ENCODE data around the gene XG.
"Not testable (repeated sequence)": the region's sequence is repeated elsewhere in the genome, so short reads cannot be mapped to it uniquely, and the experiment has no call there.

Gene XG, protein sequence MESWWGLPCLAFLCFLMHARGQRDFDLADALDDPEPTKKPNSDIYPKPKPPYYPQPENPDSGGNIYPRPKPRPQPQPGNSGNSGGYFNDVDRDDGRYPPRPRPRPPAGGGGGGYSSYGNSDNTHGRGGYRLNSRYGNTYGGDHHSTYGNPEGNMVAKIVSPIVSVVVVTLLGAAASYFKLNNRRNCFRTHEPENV

DNA sequence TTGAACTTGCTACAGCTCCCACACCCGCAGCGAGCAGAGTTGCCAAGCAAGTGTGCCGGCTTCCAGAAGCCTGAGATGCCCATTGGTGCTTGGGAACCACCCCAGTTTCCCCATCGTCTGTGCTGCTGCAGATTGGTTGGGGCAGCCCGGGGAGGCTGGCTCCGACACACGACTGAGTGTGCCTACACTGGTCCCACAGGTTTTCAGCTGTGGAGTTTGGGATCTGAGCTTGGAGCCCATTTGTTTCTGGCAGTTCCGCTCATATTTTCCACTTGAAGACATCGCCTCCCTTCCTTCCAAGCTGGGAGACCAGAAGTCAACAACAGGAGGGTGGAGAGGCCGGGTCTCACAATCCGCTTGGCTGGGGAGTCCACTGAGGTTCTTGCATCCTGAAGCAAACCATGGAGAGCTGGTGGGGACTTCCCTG lies at the start of gene XG:
XG (plus strand) TSS at position 167 of the 427 bp plus-strand sequence; CDS start at position 402, 235 bp downstream.
- DNase-seq: not testable (repeated sequence)

DNA sequence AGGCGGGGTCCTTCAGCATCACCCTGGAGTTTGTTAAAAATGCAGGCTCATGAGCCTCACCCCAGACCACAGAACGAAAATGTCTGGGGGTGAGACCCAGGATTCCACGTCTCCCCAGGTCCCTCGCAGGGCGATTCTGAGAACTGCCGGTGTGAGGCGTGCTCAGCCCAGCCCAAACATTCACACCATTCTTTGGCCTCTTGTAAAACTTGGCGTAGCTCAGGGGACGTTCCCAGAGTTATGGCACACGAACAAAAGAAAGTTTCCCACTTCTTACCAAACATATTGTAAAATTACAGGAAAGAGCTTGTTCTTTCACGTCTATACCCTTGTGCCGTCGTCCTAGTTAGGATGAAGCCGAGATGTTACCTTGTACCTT lies 47.9 kb upstream of the XG start:
- DNase-seq: no peak

DNA sequence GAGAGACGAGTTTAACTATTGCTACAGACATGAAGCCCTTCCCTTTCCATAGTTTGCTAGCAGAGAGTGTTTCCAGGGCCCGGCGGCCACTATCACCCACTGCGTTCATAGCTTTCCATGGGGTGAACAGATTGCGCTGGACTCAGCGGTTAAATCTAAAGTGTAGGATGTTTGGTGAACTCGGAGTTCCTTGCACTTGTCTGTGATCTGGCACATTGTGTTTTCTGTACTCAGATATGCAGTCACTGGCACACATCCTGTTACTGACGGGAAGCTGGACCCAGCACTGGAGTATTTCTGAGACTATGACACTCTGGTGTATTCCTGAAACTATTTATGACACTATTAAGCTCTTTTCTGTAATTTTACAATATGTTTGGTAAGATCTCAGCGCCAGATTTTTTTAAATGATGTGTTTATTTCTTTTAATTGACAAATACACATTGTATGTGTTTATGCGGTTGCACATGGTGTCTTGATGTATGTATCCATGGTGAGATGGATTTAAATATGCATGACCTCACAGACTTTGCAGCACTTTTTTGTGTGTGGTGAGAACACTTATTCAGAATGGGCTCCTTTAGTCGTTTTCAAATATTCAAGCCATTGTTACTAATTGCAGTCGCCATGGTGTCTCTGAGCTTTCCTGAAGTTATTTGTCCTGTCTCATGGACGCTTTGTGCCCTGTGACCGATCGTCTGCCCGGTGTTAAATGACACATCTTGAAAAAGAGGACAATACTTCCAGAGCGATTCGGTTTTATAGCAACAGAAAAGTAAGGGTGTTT lies 46.6 kb upstream of the XG start:
- DNase-seq: no peak

DNA sequence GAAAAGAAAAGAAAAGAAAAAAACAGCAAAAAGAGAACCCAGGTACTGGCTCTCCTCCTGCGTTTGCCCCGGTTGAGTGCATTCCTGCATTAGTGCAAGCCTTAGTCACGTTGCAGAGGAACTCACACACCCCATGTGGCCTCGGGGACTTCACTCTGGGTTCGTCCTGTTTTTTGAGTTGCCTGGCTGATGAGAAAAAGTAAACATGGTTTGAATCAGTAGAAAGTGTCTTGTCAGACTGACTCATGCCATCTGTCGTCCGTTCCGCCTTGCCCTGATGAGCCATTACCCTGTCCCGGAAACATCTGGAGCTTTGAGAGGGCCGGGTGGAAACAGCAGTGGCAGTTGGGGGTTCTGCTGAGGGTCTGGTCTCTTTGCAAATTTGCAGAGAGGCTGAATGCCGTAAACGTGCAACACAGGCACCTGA lies 44.5 kb upstream of the XG start:
- DNase-seq: no peak

DNA sequence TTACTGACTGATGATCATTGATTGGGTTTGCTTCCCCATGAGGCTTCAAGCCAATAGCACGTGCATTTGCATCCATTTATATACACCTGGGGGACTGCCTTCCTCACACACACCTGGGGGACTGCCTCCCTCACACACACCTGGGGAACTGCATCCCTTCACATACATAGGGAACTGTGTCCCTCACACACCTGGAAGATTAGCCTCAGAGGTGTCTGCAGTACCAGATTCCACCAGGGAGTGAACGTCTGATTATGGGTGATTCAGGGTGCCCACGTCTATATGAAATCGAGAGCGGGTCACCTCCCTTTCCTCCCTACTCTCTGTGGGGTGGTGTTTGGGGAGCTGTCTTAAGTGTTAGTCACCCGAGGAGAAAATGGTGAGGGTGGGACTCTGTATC lies 43.8 kb upstream of the XG start:
- no peak for DNase-seq

DNA sequence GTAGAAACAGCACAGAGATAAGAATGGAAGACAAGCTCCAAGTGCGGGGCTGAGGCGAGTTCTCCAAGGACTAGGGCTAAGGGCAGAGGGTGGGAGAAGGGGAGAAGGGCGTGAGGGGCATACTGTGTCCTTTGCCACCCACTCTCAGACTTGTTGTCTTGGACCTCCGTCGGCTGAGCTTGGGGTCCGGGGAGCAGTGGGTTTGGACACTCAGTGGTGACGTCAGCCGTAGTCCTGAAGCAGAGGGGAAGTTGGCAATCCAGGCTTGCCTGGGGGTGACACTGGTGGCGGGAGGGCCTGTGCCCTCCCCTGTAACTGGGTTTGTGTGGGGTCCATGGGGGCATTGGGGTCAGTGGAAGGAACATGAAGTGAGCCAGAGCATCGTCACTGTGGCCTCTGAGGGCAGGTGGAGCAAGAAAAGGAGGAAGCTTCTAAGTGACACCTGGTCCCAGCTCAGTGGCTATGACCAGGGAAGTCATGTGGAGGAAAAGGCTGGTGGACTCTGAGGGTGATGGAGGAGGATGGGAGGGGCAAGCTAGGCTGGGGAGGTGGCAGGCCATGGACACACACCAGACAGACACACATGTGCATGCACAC lies 43.1 kb upstream of the XG start:
- DNase-seq: no peak

DNA sequence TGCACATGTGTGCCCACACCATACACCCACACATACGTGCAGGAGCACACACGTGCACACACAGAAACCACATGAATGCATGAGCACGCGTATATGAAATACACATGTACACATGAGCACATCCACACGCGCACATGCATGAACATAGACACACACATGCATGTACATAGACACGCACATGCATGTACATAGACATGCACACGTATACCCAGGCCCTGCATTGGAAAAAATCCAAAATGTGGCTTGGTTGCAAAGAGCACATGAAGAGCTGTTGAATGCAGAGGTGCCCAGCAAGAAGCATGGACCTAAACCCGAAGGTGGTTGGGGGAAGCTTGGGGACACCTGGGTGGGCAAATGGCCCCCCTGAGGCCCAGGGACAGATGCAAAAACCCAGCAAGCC lies 42.3 kb upstream of the XG start:
- no peak for DNase-seq

DNA sequence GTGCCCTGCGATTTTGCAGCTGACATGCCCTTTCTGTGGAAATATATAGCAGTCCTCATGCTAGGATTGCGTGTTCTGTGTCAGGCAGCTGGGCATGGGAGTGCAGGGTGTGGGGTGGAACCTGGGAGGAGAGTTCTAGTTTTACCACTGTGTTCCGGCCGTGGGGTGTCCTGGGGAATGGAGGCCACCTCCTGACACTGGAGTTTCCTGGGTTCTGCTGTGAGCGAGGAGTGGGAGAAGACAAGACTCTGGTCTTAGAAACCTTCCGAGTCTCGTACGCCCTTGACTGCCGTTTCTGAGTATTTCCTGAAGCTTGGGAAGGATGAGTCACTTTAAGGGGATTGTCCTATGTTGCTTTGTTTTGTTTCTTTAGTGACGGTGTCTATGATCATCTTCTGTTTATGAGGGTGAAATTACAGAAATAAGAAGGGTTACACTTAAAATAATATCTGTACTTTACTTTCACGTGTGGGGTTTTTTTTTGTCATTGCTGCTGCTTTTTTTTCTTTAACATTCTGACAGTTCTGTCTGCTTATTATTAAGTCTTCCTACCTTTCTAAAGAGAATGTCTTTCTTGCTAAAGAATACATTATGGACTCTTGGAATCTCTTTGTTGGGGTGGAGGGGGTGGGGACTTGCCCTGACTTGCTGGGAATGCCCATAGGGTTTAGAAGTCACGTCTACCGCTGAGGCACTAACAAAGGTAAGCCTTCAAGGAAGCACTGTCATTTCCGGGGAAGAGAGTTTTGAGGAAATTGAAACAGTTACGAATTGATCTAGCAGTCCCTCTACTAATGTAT lies 41.6 kb upstream of the XG start:
- no peak for DNase-seq

DNA sequence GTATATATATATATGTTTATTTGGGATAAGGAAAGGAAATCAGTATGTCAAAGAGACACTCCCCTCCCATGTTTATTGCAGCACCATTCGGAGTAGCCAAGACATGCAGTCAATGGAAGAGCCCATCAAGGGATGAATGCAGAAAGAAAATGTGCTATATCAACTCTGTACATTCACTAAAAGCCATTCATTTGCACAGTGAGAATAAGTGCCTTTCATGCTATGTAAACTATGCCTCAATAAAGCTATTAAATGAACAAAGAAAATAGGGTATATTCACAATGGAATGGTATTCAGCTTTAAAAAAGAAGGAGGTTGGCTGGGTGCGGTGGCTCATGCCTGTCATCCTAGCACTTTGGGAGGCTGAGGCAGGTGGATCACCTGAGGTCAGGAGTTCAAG lies 40.4 kb upstream of the XG start:
- DNase-seq: no peak

DNA sequence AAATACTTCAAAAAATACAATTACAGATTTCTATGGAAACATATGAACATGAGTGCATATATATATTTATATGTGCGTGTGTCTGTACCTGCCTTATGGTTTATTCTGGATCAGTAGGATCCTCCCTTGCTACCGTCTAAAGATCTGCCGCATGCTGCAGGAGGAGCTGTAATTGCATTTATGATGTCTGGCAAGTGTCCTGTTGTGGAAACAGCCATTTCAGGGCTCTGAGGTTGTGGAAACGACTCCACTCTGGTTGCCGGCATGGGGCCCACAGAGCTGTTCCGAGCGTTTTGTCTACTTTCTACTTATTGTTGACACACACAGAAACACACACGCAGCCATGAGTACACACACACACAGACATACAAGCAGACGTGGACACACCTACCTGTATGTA lies 39.4 kb upstream of the XG start:
- no peak for DNase-seq

DNA sequence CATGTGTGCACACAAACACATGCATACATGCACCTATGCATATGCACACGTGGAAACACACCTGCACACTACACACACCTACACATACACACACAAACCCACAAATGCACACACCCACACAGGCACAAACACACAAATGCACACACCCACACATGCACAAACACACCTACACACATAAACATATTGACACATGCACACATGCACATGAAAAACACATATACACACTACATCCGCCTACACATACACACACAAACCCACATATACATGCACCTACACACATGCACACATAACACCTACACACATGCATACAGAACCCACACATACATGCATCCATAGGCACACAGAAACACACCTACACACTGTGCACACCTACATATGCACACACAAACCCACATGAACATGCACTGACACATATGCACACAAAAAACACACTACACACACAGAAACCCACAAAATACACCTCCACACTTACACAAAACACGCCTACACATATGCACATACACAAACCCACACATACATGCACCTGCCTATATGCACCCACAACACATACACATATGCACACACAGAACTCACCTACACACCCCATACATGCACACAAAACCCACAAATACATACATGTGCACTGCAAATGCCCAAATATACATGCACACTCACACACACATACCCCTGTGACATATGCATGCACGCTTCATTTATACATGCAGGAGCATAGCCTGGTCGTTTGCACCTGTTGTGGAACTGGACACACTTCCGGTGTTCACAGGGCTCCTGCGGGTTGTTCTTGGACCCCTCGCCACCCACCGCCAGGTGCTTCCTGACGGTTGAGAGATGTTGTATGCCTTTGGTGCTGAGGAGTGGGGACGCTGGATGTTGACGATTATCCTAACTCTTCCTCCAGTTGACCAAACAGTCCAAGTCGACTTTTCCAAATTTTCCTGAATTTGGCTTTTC lies 38.7 kb upstream of the XG start:
- DNase-seq: no peak

DNA sequence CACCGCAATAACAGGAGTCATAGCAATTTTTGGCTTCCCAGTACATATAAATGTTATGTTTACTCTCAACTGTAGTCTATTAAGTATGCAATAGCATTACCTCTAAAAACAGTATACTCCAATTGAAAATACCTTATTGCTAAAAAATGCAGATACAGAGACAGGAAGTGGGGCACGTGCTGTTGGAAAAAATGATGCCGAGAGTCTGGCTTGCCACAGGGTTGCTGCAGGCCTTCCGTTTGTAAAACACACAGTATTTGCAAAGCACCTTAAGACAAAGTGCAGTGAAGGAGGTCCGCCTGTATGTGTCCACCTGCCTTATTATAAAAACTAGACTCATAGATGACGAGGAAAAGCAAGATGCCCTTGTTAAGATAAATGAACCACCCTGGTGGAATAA lies 37.3 kb upstream of the XG start:
- DNase-seq: no peak

DNA sequence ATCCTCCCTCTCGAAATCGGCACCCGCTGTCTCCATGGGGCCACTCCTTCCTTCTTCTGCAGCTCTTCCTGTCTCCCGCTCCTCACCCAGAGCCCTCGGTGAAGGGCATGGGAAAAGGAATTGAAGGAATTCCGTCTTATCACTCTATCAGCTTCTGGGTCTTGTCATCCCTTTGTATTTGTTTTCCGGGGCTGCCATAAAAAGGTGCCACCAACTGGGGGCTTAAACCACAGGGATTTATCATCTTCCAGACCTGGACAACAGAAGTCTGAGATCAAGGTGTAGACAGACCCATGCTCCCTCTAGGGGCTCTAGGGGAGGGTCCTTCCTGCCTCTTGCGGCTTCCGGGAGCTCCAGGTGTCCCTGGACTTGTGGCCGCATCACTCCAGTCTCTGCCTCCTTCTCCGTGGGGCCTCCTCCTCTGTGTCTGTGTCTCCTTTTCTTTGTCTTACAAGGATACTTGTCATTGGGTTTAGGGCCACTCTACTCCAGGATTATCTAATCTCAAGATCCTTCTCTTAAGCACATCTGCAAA lies 36.7 kb upstream of the XG start:
- DNase-seq: no peak

DNA sequence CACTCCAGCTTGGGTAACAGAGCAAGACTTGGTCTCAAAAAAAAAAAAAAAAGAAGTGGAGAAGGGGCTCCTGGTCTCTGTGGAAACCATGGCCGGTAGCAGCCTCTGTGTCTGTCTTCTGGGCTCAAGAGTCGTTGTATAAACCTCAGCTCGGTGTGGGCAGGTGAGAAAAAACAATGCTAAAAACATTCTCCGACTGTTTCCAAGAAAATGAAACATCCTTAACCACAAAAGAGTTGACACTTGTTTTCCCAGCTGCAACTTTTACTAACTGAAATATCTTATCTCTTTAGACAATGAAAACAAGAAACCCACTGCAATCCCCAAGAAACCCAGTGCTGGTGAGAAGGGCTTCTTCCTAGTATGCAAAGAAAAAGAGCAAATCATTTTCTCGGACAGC lies 34.5 kb upstream of the XG start:
- no peak for DNase-seq

DNA sequence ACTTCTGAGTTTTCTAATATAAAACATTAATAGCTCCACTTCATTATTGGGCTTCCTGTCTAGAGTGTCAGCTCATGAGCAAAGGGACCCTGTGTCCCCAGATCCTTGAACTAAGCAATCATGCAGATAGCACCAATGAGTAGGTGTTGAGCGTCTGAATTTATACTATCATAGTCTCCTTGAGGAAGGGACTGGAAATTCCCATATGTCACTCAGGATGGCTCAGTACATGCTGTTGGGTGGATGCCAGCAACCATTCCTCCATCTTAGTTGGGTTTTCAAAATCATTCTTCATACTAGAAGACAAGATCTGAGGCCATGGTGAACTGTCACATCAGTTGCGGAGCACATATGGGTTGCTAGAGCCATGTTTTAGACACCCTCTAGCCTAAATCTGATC lies 33.0 kb upstream of the XG start:
- DNase-seq: no peak

DNA sequence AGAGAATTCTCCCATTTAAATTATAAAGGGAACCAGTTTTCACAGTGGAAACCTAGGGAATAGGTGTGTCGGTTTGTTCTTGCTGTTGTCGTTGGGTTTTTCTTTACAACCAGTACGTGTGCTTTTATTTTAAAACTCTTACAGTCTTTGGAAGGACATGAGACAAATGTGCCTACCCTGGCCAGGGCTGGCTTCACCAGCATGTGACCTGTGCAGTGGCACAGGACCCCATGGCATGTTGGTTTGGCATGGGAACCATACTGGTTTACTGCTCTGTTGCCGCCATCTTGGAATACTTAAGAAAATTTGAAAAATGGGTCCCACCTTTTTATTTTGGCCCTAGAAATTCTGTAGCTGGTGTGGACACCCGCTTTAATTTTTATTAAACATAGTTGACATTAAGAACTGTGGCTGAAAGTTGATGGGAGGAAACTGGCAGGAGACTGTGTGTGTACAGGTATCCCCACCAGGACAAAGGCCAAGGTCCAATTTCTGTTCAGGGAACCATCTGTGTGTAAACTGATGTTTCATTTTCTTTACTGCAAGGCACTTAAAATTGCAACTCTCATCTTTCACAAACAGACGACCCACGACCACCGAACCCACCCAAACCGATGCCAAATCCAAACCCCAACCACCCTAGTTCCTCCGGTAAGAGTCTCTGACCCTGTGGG lies 31.9 kb upstream of the XG start:
- no peak for DNase-seq

DNA sequence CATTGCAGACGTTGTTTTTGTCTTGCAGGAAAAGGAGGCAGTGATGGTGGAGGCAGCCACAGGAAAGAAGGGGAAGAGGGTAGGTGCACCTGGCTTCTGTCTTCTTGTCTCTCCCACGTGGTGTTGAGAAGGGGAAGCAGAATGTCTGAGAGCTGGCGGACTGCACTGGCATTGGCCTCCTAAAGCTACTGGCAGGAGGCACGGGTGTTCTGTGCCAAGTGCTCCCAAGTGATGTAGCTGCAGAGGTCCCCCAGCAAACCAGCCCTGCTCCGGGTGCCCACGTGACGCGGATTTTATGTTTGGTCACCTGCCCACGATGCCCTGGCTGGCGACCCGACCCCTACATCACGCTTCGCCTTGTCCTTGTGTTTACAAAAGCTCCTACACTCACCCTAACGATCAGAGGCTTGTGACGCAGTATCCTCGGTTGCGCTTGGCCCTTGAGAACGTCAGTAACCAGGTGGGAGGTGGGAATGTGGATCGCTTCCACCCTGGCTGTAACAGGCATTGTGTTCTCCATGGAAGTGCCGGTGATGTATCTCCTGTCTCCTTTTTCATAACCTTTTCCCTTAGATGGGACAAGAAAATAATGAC lies 28.5 kb upstream of the XG start:
- DNase-seq: no peak

DNA sequence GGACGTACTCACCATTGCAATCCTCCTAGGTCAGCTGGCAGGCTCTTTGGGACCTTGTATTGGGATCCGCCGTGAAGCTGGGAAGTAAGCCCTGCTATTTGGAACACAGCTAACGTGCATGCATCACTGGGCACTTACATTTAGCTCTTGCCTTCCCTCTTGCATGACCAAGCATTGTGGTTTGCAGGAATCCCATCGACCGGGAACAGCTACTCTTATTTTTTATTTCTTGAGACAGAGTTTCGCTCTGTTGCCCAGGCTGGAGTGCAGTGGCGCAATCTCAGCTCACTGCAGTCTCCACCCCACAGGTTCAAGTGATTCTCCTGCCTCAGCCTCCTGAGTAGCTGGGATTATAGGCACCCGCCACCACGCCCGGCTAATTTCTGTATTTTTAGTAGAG lies 24.6 kb upstream of the XG start:
- DNase-seq: not testable (repeated sequence)

DNA sequence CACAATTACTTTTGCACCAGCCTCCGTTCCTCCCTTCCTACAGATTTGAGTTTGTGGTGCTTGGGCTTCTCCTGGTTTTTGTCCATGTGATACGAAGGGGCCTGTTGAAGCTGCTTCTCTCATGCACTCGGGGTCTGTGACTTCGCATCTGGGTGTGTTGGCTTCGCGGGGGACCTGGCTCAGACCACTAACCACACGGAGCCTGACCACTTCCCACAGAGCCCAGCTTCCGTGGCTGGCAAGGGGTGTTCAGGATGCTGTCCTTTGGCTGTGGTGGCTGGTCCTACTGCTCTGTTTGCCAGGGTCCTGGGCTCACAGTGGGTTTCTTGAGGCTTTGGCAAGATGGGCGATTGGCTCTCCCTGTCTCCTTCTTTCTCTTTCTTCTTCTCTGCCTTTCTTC lies 19.8 kb upstream of the XG start:
- no peak for DNase-seq

DNA sequence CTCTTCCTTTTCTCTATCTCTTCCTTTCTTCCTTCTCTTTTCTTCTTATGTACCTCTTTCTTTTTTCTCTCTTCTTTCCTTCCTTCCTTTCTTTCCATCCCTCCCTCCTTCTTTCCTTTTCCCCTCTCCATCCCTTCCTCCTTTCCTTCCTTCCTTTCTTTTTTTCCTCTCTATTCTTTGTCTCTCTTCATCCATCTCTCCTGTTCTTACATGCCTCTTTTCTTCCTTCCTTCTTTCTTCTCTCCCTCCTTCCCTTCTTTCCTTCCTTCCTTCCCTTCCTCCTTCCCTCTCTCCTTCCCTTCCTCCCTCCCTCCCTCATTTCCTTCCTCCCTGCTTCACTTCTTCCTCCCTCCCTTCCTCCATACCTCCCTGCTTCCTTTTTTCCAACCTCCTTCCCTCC lies 19.2 kb upstream of the XG start:
- DNase-seq: no peak

DNA sequence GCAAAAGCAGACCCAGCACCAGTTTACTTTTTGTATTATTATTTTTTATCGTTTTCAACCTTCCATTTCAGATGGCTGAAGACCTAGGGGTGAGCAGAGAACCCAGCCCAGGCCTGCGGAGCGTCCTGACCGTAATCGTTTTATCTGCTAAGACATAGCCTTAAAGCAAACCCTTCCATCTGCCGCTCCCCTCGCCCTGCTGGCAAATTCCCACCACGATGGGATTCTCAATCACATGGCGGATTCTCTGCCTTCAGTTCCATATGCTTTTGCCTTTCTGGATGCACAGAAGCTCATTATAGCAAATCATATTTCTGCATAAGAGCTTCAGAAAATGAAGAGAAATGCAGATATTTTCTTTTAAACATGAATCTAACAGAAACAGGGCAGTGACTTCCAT lies 18.6 kb upstream of the XG start:
- DNase-seq: no peak
